Effector CD8-positive, alpha-beta T cell (primary cell): ENCODE data around the gene SPTBN5.

Source experiments
- DNase-seq: peaks from one replicate; lab custom pipeline; 2025; lab: John Stamatoyannopoulos, UW
- total RNA-seq, 4 experiments: gene quantifications; one replicate each; lab custom pipeline; 2026; lab: John Stamatoyannopoulos, UW

SPTBN5 gene
- total RNA-seq, result 21.4 to 74.1 (median 29.0) reads per million in 4 experiments

DNA sequence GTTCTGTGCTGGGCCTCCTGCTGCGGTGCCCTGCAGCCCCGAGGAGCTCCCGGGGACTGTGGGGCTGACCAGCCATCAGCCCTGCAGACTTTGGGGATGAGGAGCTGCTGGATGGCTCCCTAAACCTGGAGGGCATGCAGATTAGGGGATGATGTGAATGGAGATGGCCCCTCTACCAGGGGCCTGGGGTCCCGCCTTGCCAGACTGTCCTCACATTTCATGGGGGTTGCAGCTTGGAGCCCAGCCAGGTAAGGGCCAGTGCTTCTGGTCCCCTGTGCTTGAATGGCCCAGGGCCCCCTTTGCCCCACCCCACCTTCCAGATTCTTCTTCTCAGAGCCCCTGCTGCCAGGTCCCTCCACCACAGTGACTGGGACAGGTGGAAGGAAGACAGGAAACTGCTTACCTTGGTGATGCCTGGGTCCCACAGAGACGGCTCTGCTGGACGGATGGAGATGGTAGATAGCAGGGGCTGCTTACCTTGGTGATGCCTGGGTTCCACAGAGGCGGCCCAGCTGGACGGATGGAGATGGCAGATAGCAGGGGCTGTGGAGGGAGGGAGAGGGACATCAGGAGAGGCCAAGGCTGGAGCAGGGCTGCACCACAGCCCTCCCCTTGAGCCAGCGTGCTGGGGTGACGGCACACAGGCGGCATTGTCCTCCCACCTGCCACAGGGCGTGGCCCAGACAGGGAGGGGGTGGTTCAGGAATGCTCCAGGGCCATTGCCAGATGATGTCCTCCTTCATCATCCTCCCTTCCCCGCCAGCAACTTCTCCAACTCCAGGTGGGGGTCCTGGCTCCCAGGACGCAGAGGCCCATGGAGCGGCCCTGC, at the start of gene SPTBN5:
SPTBN5 (minus strand) TSS at position 632 of the 829 bp plus-strand sequence; CDS start at position 76, 556 bp downstream.
- DNase-seq, result no peak

DNA sequence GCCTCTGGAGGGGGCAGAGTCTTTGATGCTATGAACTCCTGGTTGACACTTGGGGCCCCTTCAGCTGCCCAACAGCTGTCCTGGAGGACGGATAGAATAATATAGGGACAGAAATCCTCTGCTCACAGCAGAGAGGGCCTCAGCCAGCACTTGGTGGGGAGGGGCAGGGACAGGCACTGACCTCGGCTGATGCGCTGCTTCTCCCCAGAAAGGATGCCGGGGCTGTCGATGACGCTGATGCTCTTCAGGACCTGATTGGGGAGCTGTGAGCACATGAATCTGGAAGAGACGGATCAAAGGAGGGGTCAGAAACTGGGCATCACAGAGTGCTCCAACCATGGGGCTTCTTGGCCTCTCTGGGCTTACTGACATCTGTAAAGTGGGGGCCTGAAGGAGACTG, 49.0 kb upstream of the SPTBN5 start:
- no peak for DNase-seq

DNA sequence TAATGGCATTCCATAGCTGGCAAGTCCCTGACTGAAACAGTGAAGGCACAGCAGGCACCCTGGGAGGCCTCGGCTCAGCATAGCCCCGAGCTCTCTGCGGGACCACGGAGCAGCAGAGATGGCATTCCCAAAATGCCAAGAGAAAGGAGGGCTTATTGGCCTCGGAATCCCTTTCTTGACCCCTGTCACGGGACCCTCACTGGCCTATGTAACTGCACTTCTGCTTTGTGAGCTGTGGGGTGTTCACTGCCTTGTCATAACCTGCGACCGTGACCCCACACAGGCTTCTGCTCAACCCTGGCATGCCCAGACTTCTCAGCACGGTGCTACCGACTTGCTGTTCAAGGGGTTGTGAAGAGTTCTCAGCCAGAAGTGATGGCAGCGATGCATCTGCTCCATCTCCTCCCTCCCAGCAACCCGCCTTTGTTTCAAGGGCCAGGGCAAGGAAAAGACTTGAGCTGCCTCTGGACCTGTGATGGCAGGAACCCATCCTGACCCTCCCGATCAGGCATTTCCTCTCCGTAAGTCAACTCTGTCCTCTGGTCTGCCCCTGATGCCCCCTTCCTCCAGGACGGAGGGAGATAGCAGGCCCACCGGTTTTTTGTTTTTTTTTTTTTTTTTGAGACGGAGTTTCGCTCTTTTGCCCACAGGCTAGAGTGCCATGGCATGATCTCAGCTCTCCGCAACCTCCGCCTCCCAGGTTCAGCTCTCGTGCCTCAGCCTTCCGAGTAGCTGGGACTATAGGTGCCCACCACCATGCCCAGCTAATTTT, 48.0 kb upstream of the SPTBN5 start:
- no peak for DNase-seq

DNA sequence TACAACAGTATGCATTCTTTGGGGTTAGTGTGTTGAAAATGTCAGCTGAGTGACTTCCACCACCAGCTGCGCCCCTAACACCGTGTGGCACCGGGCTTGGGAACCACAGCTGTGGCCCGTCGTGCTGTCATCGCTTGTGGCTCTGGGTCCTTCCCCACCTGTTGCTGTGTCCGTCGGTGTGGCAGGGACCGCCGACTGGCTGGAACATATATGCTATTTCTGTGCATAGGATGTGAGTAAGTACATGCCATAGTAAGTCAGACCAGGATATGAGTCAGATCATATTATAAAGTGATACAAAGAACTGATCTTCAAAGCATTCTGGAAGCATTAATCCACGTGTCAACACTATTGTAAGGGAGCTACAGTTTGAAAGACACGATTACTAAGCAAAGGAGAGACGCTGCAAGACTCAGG, 46.6 kb upstream of the SPTBN5 start:
- DNase-seq, result no peak

DNA sequence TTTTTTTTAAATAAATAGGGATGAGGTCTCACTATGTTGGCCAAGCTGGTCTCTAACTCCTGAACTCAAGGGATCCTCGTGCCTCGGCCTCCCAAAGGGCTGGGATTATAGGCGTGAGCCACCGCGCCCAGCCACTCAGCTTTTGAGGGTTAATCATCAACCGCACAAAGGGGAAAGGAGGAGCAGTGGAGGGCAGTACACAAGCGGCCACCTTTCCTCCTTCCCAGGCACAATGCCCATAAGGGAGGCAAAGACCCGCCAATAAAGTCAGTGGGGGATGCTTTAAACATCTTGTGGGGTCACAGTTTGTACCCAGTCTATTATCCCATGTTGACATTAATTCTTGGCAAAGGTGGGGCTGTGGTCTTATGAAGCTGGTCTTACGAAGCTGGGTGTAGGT, 46.1 kb upstream of the SPTBN5 start:
- DNase-seq, result no peak

DNA sequence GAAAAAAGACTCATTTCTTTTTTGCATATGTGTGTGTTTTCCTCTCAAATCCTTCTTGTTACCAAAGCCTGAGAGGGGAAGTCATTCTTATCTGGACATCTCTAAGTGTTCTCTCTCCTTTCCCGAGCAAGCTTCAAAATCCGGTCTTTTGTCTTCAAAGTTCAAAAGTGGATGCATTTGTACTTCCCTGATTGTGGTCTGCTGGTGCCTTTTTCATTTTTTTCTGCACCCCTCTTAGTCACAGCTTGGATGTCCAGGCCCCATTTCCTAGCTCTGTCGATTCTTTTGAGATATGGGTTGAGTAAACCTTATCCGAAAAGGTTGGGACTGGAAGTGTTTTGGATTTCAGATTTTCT, 43.7 kb upstream of the SPTBN5 start:
- DNase-seq, result no peak

DNA sequence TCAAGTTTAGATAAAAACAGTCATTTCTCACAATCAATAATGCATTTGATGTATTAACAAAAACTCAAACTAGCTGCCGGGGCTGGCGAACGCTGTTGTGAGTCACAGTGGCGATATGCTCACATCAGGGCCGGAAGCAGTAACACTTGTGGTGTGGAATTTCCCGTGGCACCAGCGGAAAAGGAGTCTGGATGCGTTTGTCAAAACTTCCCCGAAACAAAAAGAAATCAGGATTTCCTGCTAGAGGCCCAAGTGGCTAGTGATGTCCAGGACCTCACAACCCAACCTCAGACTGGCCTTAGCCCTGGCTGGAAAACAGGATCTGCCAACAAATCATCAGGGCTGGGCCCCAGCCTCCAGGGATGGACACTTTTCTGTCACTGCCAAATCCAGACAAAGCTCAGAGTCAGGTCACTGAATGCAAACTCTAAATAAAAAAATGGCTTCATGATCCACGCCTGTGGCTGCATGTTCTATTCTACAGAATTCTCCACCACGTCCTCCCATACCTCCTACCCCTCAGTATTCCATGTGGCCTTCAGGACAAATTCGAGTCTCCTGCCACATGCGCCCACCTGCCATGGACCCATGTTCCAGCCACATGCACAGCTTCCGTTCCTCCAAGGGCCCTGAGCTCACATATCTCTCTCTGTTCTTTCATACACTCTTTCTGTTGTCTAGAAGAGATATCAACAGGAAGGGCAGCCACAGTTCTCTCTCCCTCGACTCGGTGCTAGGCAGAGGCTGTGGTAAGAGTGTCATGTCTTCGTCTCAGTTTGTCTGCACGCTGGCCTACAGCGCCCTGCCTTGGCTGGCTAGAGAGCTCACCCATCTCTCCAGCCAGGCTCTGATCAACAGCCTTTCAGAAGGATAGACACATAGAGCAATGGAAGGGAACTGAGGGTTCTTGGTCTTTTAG, 43.1 kb upstream of the SPTBN5 start:
- DNase-seq, result peak; percentile 44

DNA sequence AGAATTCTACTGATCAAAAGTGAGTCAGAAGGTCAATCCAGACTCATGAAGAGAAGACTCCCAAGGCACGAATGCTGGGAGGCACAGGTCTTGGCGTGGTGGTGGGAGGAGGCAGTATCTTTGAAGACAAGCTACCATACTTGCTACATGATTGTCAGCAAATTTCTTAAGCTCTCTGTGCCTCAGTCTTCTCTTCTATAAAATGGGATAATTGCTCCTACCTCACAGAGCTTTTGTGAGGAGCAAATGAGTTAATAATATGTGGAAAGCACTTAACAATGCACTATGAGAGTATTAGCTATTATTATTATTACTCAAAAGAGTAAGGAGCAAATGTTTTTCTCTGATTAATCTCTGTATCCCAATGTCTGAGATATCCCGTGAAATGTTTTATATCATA, 42.3 kb upstream of the SPTBN5 start:
- DNase-seq, result no peak

DNA sequence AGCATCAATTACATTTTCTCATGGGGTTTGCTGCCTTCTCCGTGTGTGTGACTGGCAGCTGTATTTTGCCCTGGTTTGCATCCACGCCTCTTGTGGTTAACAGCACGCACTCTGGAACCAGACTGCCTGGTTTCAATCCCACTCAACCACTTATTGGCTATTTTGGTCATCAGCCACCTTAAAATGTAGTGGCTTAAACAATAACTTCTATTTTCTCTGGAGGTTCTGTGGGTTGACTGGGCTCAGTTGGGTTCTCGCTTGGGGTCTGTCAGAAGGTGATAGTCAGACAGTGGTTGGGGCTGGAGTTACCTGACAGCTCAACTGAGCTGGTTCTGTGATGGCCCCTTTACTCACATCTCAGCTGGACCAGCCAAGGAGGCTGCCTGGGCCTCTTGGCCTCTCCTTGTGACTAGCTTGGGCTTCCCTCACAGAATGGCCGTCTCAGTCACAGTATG, 41.7 kb upstream of the SPTBN5 start:
- DNase-seq, result no peak

DNA sequence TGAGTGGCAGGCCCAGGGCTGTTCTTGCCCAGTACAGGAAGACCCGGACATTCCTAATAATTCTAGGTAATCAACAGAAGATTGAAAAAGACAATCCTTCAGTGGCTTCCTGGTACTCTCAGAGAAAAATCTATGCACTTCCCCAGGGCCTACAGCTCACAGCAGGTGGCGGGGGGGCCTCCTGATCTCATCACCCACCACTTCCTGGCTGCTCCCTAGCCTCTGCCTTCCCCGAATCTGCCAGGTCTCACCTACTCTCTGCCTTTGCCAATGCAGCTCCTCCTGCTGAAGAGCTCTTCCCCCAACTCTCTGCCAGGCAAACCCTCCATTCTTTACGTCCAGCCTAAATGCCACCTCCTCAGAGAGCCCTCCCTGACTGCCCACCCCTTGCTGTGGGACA, 41.0 kb upstream of the SPTBN5 start:
- DNase-seq, result peak; percentile 39

DNA sequence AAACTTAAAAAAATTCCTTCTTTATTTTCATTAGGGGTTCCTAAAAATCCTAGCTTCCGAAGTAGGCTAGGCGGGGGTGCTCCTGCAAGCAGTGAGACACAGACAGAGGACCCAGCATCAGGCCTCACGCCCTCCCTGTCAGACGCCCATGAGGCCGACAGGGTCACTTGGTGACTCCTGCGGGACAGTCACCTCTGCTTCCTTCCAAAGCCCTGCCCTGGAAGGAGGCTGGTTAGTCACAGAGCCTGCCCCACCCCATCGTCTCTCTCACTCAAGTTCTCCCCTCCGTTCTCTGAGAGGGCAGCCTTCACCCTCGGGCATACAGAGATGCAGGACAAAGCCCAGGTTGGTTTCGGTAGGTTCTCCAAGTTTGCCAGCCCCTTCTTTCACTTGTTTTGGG, 39.9 kb upstream of the SPTBN5 start:
- no peak for DNase-seq

DNA sequence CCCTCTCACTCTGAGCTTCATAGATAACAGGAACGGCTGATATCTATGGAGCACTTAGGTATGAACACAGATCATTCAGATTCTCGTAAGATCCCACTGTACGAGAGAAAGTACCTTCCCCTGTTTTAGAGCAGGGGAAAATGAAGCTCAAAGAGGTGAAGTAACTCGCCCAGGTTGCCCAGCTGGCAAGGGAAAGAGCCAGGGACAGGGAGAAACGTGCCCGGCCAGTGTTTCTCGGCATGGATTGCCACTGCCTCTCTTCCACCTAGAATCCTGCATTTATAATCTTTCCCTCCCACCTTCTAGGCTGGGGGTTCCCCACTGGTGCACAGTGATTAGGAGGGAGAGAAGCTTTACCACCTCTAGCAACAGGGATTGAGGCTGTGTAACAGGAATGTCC, 39.5 kb upstream of the SPTBN5 start:
- DNase-seq, result no peak

DNA sequence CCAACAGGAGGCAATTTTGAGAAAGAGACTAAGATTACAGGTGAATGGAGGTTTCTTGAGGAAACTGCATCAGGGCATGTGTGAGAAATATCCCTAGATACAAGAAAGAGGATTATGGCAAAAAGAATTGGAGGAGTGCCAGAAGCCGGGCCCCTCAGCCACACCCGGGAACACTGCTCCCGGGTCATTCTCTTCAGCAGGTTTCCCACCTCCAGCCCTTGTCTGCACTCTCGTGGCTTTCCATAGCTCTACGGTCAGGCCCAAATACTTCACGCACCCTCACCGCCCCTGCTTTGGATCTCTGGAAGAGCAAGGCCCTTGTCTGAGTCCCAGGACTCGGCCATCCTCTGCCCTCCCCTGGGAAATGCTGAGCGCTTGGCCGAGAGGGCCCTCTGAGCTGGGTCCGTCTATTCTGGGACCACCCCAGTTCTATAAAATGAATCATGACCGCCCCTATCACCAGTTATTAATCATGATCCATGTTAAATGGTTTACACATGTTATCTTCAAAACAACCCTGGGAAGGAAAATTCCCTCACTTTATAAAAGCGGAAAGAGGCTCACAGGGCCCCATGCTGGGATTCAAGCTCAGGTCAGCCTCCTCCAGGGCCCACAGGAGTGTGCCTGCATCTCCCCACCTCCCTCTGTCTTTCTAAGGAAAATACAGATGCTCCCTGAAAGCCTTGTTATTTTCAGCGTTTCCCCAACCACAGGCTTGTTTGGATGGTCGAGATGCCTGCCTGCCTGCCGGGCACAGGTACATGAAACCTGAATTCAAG, 38.8 kb upstream of the SPTBN5 start:
- no peak for DNase-seq

DNA sequence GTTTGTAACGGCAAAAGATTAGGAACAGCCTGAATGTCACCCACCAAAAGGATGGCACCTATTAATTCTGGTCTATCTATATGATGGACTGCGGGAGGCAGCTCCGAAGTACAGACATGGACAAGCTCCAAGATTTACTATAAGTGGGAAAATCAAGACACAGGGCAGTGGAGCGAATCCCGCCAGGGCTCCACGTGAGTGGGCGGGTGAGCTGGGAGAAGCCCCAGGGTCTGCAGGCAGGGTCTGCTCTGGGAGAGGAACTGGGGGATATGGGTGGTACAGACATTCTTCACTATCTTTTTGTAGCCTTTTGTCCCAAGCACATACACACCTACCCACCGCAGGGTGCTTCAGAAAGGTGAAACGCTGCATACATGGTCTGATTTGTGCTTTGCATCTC, 38.2 kb upstream of the SPTBN5 start:
- no peak for DNase-seq

DNA sequence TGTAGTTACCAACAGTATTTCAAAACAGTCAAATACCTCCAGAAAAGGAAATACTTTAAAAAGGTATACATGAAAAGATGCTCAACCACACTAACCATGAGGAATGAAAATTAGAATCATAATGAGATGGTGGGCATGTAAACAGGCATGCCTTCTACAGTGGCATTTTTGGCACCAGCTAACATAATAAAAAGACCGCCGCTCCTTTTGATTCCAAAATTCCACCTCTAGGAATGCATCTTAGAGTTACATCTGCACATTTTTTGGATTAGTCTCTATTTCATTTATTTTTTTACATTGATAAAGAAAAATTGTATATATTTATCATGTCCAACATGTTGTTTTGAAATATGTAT, 37.0 kb upstream of the SPTBN5 start:
- DNase-seq, result no peak

DNA sequence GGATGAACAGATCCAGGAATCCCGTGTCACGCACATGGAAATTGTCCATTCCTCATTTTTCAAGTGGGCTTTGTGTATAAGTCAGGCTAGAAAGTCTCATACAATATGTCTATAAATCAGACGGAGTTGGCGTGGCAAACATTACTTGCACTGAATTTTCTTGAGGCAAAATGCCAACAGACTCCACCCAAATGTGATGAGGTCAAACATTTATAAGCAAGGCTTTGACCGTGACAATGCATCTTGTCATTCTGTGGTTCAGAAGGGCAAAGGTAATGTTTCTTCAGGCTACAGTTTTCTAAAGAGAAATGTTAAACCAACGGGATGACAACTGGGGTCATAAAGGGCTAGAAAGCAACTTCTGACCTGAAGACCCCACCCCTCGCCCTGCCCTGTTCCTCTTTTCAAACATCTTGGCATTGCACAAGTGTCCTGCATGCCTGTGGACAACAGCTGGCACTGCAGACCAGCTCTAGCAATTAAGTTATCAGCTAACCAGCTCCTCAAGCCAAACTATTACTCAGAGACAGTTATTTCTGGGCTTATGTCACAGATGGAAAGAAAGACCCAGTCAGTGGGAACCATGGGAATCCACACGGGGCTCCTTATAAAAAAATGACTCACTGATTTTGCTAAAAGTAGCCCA, 36.5 kb upstream of the SPTBN5 start:
- DNase-seq, result no peak

DNA sequence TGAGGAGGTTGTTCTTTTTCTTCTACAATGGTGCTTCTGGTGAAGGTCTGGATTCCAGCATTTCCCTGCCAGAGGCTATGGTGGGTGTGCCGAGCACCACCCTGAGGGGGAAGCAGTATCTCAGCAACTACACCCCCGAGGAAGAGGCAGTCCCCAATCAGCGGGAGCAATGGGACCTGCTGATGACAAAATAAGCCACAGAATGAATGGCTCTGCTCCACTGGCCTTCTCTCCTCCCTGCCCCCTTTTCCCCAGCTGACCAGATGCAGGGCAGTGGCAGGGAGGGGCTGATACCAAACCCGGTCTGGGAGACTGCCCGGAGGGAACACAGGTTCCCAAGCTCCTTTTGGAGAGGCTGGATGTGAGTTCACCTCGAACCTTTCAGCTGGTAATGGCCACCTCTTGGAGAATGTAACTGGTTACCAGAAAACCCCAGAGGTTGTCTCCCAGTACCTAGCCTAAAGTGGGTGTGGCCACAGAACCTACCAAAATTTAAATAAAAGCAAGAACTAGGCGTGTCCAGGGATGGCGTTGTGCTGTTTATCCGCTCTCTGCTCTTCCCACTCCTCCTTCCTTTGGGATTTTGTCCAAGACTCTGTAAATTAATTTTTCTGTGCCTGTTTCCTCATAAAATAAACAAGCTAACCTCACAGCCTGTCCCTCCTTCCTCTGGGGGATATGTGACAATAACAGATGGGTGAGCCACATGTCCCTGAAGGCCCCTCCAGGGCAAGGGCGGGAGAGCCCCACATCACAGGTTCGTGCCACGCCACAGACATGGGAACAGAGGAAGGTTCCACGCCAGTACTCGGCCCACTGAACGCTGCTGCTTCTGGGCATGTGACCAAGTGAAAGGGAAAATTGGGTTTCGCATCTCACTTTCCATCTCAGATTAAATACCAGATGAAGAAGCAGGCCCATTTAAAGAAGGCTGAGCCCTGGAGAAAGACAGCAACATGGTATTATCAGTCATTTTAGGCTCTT, 35.1 kb upstream of the SPTBN5 start:
- DNase-seq, result no peak

DNA sequence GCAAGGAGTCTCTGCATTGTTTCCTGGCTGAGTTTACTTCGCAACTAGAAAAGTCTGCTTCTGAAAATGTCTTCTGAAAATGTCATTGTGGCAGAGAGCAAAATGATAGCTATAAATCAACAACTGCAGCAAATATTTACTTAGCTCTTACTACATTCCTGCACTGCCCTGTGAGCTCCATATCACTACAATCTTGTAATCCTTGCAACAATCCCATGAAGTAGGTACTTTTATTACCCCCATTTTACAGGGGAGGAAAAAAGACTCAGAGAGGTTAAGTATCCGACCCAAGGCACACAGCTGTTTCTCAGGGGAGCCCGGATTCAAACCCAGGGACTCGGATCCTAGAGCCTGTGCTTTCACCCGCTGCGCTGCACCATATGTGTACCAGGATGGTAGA, 34.2 kb upstream of the SPTBN5 start:
- no peak for DNase-seq

DNA sequence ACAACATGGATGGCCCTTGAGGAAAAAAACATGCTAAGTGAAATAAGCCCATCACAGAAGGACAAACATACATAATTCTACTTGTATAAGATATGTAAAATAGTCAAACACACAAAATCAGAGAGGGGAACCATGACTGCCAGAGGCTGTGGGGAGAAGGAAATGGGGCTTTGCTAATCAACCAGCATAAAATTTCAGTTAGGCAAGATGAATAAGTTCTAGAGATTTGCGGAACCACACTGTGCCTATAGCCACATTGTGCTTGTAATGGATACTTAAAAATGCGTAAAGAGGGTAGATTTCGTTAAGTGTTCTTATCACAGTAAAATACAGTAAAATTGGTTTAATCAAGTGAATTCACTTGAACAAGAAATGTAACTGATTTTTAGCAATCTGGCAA, 33.7 kb upstream of the SPTBN5 start:
- DNase-seq, result no peak
